ENCODE measurements around the gene LTBR. TPM values are rescaled to one million over a fixed set of nuclear protein-coding genes. Genes with fewer than 3 reads are reported as not detected.

Gene LTBR
- polyA plus RNA-seq, 4 donors = 59.3 to 80.2 (median 69.5) TPM

DNA sequence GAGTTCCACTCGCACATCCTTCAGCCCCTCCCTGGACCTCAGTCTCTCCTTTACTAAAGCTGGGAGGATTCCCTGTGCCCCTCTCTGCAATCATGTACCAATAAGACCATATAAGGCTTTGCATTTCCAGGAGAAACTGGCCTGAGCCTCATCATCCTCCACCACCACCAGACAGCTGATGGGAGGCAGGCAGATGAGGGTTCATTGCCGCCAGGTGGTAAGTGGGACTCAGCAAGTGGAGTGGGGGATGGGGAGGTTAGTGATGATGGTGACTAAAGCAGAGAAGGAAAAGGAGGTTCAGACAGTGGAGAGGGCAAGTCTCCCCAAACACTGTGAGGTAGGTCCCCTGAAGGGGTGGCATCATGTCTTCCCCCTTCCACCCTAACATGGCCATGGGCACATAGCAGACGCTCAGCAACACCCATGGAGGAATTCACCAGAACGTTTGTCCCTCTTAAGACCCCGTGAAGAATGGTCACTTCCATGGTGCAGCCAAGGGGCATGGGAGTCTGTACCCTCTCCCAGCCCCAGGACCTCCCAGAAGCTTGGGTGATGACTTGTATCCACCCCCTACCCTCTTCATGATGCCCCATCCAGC lies 37.6 kb upstream of the LTBR start:
- DNase-seq (ENCODE audit: low read depth in 4 of 4, low spot score in 2 of 4) = no peak

- no peak for DNase-seq (ENCODE audit: low read depth in 4 of 4, low spot score in 2 of 4)
Observed at GRCh38 chr12:6346942-6347341, 37.0 kb upstream of the LTBR start.

DNA sequence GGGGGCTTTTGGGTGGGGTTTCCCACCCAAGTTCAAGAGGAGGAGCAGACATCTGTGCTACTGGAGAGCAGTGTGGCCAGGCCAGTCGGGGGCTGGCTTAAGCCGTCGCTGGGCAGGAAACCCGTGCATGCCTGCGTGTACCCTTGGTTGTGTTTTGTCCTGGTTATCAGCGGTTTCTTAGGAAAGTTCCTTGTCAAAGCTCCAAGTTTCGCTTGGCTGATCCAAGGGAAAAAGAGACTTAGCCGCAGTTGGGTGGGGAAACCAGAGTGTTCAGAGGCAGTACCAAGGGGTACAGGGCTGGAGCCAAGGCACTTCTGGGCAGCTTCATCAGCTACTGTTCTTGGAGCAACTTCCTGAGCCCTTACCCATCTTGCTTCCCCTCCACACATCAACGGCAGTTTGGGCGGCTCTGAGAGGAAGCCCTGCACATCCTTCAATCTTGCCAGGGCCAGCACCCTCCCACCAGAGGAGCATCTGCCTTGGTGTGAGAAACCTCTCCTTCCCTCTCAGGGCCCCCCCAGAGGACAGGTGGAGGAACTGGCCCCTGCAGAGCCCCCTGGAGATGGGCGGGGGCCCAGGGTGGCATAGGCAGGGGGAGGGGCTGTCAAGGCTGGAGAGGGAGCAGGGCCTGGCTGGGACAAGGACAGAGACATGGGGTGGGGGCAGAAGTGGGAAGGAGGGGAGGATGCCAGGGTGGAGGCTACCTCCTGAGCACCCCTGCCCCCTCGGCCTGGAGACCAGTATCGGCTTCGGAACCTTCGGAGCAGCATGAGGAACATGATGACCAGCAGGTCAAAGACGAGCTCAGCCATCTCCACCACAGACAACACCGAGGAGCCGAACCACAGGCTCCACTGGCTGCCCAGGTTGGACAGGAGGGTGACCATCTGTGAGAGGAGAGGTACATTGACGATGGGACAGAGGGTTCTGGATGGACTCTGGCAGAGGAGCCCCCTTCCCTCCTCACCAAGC lies 36.3 kb upstream of the LTBR start:
- no peak for DNase-seq (ENCODE audit: low read depth in 4 of 4, low spot score in 2 of 4)

DNA sequence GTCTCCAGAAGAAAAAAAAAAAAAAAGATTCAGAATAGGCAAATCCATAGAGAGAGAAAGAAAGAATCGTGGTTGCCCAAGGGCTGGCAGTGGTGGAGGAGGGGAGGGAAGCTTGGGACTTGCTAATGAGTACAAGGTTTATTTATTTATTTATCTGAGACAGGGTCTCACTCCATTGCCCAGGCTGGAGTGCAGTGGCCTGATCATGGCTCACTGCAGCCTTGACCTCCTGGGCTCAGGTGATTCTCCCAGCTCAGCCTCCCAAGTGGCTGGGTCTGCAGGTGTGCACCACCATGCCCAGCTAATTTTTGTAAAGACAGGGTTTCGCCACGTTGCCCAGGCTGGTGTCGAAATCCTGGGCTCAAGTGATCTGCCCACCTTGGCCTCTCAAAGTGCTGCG lies 32.3 kb upstream of the LTBR start:
- no peak for DNase-seq (ENCODE audit: low read depth in 4 of 4, low spot score in 2 of 4)

GRCh38 chr12:6352193-6353173 lies 31.5 kb upstream of the LTBR start:
- no peak for DNase-seq (ENCODE audit: low read depth in 4 of 4, low spot score in 2 of 4)

- DNase-seq (ENCODE audit: low read depth in 4 of 4, low spot score in 2 of 4) = no peak
Observed at GRCh38 chr12:6354495-6355393, 29.2 kb upstream of the LTBR start.

- DNase-seq (ENCODE audit: low read depth in 4 of 4, low spot score in 2 of 4) = no peak
Observed at GRCh38 chr12:6355491-6356373, 28.2 kb upstream of the LTBR start.

DNA sequence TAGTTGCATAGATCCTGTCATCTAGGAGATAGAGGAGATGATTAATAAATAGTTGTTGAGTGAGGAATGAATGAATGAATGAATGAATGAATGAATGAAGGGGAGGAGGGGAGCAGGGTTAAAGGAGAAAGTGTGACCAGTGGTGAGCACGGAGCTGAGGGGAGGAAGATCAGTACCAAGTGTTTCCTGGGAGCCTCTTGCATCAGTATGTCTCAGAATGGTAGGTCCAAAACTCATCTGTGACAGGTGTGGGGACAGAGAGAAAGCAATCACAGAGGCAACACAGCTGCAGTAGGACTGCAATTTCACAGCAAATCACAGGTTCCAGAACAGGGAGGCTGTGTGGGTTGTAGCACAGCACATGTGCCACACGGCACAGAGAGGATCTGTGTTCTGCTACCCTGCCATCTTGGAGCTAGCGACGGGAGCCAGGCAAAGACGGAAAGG lies 27.6 kb upstream of the LTBR start:
- no peak for DNase-seq (ENCODE audit: low read depth in 4 of 4, low spot score in 2 of 4)

GRCh38 chr12:6358881-6359280 lies 25.1 kb upstream of the LTBR start:
- DNase-seq (ENCODE audit: low read depth in 4 of 4, low spot score in 2 of 4) = no peak

GRCh38 chr12:6360080-6360571 lies 23.8 kb upstream of the LTBR start:
- DNase-seq (ENCODE audit: low read depth in 4 of 4, low spot score in 2 of 4) = no peak

DNA sequence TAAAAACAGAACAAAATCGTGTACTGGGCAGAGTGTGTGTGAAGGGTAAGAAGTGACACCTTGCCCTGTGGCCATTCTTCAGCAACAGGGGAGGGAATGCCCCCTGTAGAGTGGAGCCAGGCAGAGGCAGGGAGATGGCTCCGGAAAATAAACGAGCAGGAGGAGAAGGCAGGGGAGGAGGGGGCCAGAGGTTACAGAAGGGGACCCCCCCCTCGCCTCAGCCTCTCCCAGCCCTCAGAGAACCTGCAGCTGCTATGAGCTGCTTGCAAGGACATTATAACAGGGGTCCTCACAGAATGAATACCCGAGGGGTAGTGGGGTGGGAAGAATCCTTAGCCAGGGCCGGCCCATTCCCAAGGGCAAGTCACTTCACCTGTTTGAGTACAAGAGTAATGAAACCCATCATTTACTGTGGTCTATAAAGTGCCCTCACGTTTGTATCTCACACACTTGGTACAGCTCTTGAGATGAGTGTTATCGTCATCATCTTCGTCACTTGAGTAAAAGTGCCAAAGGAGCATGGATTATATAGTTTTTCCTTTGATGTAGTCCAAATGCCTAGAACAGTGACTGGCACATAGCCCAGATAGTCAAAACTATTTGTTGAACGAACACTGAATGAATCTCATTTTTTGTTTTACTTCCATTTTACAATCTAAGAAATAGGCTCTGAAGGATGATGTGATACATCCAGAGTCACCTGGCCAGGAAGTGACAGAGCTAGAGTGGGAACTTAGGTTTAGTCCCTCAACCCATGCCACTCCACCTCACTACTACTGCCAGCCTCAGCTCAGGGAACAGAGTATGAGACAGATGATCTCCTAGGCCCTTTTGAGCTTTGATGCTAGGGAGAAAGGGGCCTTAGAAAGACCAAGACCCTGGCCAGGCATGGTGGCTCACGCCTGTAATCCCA lies 23.1 kb upstream of the LTBR start:
- DNase-seq (ENCODE audit: low read depth in 4 of 4, low spot score in 2 of 4) = no peak

DNA sequence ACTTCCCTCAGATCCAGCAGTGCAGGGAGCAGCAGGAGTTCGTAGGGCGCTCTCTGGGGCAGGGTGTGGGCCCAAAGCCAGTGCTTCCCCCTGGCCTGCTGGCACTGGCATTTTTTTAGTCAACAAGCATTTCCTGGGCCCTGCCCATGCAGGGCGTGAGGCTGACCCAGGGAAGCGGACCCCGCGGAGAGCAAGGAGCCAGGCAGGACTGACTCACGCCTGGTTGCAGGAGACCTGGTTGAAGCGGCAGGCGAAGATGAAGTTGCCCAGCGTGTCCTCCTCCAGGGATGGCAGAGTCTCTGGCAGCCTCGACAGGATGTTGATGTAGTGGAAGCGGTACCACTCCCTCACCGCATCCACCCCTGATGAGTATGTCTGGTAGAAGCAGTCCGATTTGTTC lies 22.1 kb upstream of the LTBR start:
- DNase-seq (ENCODE audit: low read depth in 4 of 4, low spot score in 2 of 4) = no peak

- no peak for DNase-seq (ENCODE audit: low read depth in 4 of 4, low spot score in 2 of 4)
Observed at GRCh38 chr12:6362403-6362802, 21.6 kb upstream of the LTBR start.

GRCh38 chr12:6363010-6363329 lies 21.0 kb upstream of the LTBR start:
- DNase-seq (ENCODE audit: low read depth in 4 of 4, low spot score in 2 of 4) = no peak

DNA sequence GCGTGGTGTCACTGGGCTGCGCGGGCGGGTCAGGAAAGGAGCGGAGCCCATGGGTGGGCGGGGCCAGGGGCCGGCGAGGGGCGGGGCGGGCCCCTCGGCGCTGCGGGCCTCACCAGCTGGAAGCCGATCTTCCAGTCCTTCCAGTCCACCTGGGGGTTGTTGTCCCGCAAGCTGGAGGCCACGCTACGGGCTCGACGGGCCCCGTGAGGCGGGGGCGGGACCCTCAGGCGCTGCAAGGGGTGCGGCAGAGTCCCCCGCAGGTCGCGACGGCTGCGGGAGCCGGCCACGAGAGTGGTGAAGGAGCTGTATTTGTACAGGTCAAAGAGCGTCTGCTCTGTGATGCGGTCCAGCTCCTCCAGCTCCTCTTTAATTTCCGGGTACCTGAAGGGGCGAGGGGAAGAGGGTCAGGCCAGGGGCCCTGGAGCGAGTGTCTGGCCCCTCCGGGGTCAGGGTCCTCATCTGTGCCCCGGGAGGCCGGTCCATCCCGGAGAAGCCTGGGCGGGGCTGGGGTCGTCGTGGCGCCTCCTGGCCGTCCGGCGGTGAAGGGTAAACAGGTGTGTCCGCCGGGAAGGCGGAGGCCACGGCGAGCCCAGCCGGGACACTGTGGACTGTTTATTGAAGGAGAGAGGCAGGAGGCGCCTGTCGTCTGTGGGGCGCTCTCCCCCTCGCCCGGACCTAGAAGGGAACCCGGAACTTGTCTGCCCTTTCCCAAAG lies 20.5 kb upstream of the LTBR start:
- DNase-seq (ENCODE audit: low read depth in 4 of 4, low spot score in 2 of 4) = no peak

- no peak for DNase-seq (ENCODE audit: low read depth in 4 of 4, low spot score in 2 of 4)
Observed at GRCh38 chr12:6364044-6364374, 20.0 kb upstream of the LTBR start.

Data from left renal cortex interstitium (tissue), 4 donors.